ENCODE measurements around the gene NRAP. TPM values are rescaled to one million over a fixed set of nuclear protein-coding genes. Genes with fewer than 3 reads are reported as not detected.
A peak's percentile ranks its signal among the peaks of the same experiment; 100 is the strongest.

Gene NRAP
- total RNA-seq, 1 donor from 2014 or later: not detected

- H3K36me3 Mint-ChIP-seq: no peaks in the 10 kb centered on the region
- no peak for TF ChIP-seq EZH2phosphoT487 (IDR thresholded peaks at IDR 0.05)
- no peak for TF ChIP-seq CTCF (IDR thresholded peaks at IDR 0.05)
- no peak for TF ChIP-seq EZH2 (IDR thresholded peaks at IDR 0.05)
- H3K9ac ChIP-seq: no peak overlapping the region
- no peak overlapping the region for H3K27ac Mint-ChIP-seq
- no peak overlapping the region for H2AFZ ChIP-seq (replicated peaks)
- H3K4me3 ChIP-seq: no peak overlapping the region
- no peaks in the 10 kb centered on the region for H3K79me2 ChIP-seq (ENCODE audit: low read depth)
- no peaks in the 10 kb centered on the region for H3K4me1 ChIP-seq
- no peaks in the 10 kb centered on the region for H3K36me3 ChIP-seq
- H4K20me1 ChIP-seq (ENCODE audit: low read depth): no peaks in the 10 kb centered on the region
- no peaks in the 10 kb centered on the region for H3F3A ChIP-seq (ENCODE audit: low read depth)
- DNase-seq (ENCODE audit: low spot score): no peak
- H3K27me3 Mint-ChIP-seq (ENCODE audit: insufficient read depth, low read depth): peaks cover 7% of the 10 kb centered on the region
- H3K4me2 ChIP-seq: no peak overlapping the region
- peaks cover 11% of the 10 kb centered on the region for H3K27me3 ChIP-seq
- peak overlapping the region; percentile 36 for H3K4me3 Mint-ChIP-seq
- no peaks in the 10 kb centered on the region for H3K9me3 ChIP-seq (ENCODE audit: low read depth)
- peaks cover 5% of the 10 kb centered on the region for H3K4me1 Mint-ChIP-seq
- H3K27ac ChIP-seq: no peak overlapping the region
- H3K9me3 Mint-ChIP-seq: no peaks in the 10 kb centered on the region
Observed at GRCh38 chr10:113544392-113544791, 119.4 kb downstream of the NRAP start.

- Mint-ChIP-seq H3K4me1 (no peaks in the 10 kb centered on the region), H3K27ac (no peak overlapping the region), H3K36me3 (no peaks in the 10 kb centered on the region), H3K9me3 (no peaks in the 10 kb centered on the region), H3K4me3 (no peak overlapping the region), H3K27me3 (ENCODE audit: insufficient read depth, low read depth) (peaks cover 4% of the 10 kb centered on the region)
- no peak for TF ChIP-seq CTCF (IDR thresholded peaks at IDR 0.05)
- no peak for TF ChIP-seq EZH2 (IDR thresholded peaks at IDR 0.05)
- TF ChIP-seq EZH2phosphoT487 (IDR thresholded peaks at IDR 0.05): no peak
- H3K27me3 ChIP-seq: peaks cover 11% of the 10 kb centered on the region
- H3F3A ChIP-seq (ENCODE audit: low read depth): no peaks in the 10 kb centered on the region
- no peaks in the 10 kb centered on the region for H4K20me1 ChIP-seq (ENCODE audit: low read depth)
- H3K4me3 ChIP-seq: no peak overlapping the region
- no peaks in the 10 kb centered on the region for H3K36me3 ChIP-seq
- no peak overlapping the region for H2AFZ ChIP-seq (replicated peaks)
- H3K9me3 ChIP-seq (ENCODE audit: low read depth): no peaks in the 10 kb centered on the region
- no peaks in the 10 kb centered on the region for H3K79me2 ChIP-seq (ENCODE audit: low read depth)
- H3K4me1 ChIP-seq: no peaks in the 10 kb centered on the region
- no peak for DNase-seq (ENCODE audit: low spot score)
- no peak overlapping the region for H3K9ac ChIP-seq
- no peak overlapping the region for H3K27ac ChIP-seq
- no peak overlapping the region for H3K4me2 ChIP-seq
Observed at GRCh38 chr10:113543107-113543955, 120.5 kb downstream of the NRAP start.

DNA sequence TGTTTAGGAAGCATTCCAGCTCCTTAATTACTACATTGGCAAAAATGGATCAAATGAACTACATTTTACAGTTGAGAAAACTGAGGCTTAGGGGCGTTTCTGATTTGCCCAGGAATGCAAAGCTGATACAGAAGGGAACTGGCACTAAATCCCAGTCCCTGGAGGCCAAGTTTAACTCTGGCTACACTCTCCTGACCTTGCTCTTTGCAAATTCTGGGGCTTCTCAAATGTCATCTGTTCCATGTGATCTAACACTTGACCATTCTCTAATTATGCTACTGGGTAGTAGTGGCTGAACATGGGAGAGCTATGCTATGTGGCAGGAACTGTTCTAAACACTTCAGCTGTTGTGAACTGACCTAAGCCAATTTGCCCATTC, 122.3 kb downstream of the NRAP start:
- H2AFZ ChIP-seq (replicated peaks): no peak overlapping the region
- DNase-seq (ENCODE audit: low spot score): no peak
- H3K9ac ChIP-seq: no peak overlapping the region
- TF ChIP-seq EZH2phosphoT487 (IDR thresholded peaks at IDR 0.05) (no peak), EZH2 (IDR thresholded peaks at IDR 0.05) (no peak), CTCF (IDR thresholded peaks at IDR 0.05) (no peak)
- peaks cover 4% of the 10 kb centered on the region for H3K27me3 Mint-ChIP-seq (ENCODE audit: insufficient read depth, low read depth)
- H3K27me3 ChIP-seq: peaks cover 4% of the 10 kb centered on the region
- H3K4me1 Mint-ChIP-seq: no peaks in the 10 kb centered on the region
- no peaks in the 10 kb centered on the region for H3K36me3 Mint-ChIP-seq
- H3K27ac ChIP-seq: no peak overlapping the region
- H3K9me3 ChIP-seq (ENCODE audit: low read depth): no peaks in the 10 kb centered on the region
- no peak overlapping the region for H3K4me3 Mint-ChIP-seq
- H3K79me2 ChIP-seq (ENCODE audit: low read depth): no peaks in the 10 kb centered on the region
- H3K27ac Mint-ChIP-seq: no peak overlapping the region
- H3K9me3 Mint-ChIP-seq: no peaks in the 10 kb centered on the region
- H3F3A ChIP-seq (ENCODE audit: low read depth): no peaks in the 10 kb centered on the region
- no peaks in the 10 kb centered on the region for H4K20me1 ChIP-seq (ENCODE audit: low read depth)
- H3K4me3 ChIP-seq: no peak overlapping the region
- no peak overlapping the region for H3K4me2 ChIP-seq
- no peaks in the 10 kb centered on the region for H3K36me3 ChIP-seq
- no peaks in the 10 kb centered on the region for H3K4me1 ChIP-seq
